Tibial nerve (tissue), 3 donors: ENCODE data around the gene PARD3B.

Experiments used
- CTCF ChIP-seq, 5 experiments: fragments of 200-600 bp in 3 of 5; fragments of 450-650 bp in 2 of 5; sonication (generic) in 3 of 5; IDR thresholded peaks; one replicate each; pipeline ENCODE4 v1.5.1; 2016 to 2019; ENCODE audit warnings: antibody characterized with exemption in 5 of 5, mild to moderate bottlenecking in 3 of 5, moderate library complexity in 2 of 5
- POLR2A ChIP-seq, 2 donors: fragments of 450-650 bp; IDR thresholded peaks; one replicate each; pipeline ENCODE4 v1.6.1; 2017; ENCODE audit warnings: antibody characterized with exemption in 2 of 2, mild to moderate bottlenecking in 2 of 2, moderate library complexity in 2 of 2

DNA sequence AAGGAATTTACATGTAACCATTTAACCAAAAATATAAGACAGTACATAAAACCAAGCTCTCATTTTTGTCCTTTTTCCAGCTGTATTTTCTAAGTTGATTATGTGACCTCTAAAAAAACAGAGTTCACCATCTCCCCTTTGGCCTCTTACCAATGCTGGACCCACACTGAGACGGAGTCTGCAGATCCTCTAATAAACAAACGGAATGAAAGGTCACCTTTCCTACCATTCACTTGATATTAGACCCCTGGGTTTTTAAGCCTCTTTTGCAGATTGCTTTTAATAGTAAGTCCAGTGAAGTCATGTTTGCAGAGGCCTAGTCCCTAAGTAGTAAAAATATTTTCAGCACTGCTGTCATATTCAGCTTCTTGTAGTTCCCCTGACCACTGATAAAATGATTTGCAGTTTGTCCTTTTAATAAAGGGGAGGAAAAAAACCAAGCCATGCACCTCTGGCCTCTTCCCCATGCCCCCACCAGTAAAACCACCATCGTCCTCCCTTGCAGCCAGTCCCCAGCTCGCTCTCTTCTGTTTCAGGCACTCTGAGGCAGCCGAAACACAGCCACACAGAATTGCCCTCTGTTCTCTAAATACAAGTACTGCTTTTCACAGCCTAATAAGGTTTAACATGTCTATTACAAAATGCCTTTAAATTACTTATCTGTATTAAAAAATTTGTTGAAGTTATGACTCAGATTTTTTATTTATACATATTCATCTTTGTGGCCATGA is 427.5 kb downstream of the PARD3B start:
- TF ChIP-seq CTCF (IDR thresholded peaks at IDR 0.05) (no peak), POLR2A (IDR thresholded peaks at IDR 0.05) (no peak)
